NAMALWA (cell line): Measurements from ENCODE around the gene PLA2G3.

ENCODE experiments used
- DNase-seq: peaks from one replicate; pipeline ENCODE4 v3.0.0-alpha.2; 2015; ENCODE audit warnings: low spot score

The PLA2G3 gene

DNA sequence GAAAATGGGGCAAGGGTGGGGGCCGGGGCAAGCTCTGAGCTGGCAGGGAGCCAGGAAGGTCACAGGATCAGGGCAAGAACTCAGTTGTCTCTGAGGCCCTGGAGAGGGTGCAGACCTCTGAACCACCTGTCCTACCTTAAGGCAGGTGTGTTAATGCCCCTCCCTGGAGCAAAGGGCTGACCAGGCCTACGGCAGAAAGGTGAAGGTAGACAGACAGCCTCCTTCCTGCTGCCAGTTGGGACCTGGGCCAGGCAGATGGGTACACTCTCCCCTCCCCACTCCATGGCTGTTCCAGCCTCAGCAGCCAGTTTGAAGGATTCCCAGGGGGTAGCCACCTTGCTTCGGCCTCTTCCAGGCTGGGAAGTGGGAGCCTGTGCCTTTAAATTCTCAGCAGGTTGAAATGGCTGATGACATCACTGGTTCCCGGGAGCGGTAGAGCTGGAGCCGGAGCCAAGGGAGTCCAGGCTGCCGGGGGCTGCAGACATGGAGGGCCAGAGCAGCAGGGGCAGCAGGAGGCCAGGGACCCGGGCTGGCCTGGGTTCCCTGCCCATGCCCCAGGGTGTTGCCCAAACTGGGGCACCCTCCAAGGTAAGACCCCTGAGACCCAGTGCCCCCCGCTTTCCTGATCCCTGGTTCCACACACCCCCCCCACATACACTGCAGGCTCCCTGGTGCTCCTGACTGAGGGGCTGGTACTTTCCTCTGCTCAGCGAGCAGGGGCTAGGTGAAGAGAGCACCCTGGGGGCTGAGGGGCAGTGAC is 17.6 kb downstream of the PLA2G3 start, which contains the start of gene INPP5J:
Gene INPP5J, plus strand, starts transcription at position 435 of the 760 bp plus-strand sequence. Its CDS starts 49 bp downstream, at position 484.
- DNase-seq: no peak

DNA sequence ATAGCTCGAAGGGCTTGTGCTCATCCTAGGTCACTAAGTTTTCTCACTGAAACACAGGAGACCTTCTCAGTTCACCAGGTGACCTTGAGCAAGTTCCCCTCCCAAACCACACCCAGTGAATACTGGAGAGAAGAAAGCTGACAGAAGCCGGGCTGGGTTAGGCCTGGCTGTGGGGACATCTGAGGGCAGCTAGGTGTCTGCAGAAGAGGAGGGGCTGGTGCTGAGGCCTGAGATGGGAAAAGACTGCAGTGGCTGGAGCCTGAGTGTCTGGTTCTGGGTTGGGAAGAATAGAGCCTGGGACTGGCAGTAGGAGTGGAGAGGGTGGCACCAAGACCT is 18.1 kb downstream of the PLA2G3 start:
- DNase-seq: no peak

DNA sequence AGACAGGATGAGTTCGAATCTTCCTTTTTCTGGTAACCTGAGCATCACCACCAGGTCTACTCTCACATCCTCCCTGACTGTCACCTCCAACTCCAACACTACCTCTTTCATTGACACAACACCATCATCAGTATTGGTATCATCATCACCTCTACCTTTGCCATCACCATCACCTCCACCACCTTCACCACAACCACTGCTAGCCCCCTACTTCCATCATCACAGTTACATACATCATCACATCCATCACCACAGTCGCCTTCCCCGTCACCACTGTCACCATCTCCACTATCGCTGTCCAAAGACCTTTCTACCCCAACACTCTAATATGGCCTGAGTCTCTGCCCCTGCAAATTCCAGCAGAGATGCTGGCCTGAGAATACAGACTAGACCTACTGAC is 18.9 kb downstream of the PLA2G3 start:
- DNase-seq: no peak

DNA sequence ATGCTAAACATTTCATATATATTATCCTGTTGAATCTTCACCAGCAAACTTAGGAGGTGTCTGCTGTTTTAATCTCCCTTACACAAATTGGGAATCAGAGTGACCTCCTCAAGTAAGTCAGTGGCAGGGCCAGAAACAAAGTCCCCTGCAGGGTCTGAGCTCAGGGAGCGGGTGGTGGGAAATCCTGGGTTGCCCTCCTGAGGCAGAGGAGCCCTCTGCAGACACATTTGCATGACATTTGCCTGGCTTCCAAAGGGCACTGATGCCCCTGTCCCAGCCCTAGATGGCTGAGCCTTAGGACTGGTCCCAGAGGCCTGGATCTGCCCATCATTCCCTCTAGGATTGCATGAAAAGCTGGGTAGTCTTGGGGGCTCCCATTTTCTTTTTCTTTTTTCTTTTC is 19.7 kb downstream of the PLA2G3 start:
- no peak for DNase-seq

DNA sequence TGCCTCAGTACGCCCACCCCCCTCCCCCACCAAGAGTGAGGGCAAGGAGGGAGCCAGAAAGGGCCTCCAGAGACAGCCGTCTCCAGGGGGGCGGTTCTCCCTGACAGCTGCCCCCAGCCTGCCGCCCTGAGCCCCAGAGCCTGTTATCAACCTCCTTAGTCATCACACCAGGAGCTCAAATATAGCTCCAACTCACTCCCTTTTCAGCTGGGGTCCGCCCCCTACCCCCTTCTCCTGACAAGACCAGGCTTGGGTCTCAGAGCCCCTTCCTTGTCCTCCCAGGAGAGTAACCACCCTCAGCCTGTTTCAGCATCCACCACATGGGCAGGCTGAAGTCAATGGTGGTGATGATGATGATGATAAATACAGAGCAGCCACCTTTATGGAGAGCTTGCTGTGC is 20.1 kb downstream of the PLA2G3 start:
- no peak for DNase-seq

DNA sequence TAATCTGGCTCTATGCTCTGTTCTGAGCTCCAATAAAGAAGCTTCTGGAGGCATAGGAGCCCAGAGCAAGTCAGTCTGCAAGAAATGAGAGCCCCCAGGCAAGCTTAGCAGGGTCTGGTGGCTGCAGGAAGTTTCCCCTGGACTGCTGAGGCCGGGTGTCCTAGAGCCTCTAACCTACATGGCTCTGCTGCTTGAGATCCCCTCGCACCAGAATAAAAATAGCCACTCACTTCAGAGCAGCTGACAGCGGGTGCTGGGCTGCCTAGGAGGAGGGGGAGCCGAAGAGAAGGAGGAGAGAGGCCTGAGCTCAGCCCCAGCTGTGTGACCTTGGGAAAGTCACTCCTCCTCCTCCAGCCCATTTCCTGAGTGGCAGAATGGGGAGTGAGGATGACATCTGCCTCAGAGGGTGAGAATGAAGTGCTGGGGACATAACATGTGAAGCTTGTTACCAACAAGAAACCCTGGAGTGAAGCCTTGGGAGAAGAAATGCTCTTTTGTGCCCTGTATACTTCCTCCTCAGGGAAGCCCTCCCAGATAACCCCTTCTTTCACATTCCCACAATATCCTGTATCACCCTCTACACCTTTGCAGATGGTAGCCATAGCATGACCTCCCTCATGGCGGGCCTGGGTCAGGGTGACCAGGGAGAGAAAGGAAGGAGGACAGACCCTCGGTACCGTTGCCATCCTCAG is 21.1 kb downstream of the PLA2G3 start:
- no peak for DNase-seq

DNA sequence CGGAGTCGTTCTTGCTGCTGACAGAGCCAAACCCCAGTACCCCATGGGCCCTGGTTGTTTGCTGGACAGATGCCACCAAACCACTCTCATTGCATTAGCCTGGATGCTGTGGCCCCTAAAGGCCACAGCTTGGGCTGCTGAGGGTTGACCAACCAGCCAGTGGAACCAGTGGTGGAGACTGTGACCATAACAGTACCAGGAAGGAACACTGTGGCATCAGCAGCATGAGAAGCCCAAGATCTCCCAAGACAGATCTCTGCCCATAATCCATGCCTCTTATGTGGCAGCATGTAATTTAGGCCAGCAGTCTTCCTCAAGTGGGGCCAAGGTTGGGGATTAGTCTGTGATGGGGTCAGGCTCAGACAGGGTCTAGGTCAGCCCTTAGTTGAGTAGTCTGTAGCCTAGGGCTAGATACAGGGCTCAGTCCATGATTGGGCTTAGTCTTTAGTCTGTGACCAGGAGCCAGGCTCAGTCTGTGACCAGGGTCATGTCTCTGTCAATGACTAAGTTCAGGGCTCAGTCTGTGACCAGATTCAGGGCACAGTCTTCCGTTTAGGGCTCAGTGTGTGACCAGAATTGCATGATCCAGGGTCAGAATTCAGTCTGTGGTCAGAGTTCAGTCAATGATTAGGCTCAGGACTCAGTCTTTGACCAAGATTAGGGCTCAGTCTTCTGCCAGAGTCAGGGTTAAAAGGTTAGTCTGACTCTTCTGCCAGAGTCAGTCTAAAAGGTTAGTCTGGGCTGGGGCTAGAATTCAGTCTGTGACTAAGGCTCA is 22.1 kb downstream of the PLA2G3 start:
- DNase-seq: no peak

DNA sequence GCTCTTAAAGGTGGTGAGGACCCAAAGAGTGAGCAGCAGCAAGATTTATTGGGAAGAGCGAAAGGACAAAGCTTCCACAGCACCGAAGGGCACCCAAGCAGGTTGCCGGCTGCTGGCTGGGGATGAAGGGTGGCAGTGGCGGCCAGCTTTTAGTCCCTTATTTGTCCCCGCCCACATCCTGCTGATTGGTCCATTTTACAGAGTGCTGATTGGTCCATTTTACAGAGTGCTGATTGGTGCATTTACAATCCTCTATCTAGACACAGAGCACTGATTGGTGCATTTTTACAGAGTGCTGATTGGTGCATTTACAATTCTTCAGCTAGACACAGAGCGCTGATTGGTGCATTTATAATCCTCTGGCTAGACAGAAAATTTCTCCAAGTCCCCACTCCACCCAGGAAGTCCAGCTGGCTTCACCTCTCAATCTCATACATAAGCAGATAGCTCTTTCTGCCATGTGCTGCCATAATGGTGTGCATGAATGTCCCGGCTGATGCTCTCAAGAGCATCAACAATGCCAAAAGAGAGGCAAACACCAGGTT is 27.7 kb downstream of the PLA2G3 start:
- peak; percentile 22 for DNase-seq

DNA sequence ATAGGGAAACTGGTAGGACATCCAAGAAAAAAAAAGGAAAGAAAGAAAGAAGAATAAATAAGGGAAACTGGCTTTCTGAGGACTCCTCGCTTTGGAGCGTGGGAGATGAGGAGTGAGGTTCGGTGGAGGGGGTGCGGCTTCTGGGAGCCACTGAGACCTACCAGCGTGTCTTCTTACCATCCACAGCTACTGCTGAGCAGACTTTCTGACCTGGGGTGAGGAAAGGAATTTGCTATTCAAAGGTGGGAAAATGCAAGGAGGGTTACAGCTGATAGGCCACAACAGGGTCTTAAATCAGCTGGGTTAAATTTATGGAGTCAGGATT is 32.5 kb downstream of the PLA2G3 start:
- DNase-seq: no peak

DNA sequence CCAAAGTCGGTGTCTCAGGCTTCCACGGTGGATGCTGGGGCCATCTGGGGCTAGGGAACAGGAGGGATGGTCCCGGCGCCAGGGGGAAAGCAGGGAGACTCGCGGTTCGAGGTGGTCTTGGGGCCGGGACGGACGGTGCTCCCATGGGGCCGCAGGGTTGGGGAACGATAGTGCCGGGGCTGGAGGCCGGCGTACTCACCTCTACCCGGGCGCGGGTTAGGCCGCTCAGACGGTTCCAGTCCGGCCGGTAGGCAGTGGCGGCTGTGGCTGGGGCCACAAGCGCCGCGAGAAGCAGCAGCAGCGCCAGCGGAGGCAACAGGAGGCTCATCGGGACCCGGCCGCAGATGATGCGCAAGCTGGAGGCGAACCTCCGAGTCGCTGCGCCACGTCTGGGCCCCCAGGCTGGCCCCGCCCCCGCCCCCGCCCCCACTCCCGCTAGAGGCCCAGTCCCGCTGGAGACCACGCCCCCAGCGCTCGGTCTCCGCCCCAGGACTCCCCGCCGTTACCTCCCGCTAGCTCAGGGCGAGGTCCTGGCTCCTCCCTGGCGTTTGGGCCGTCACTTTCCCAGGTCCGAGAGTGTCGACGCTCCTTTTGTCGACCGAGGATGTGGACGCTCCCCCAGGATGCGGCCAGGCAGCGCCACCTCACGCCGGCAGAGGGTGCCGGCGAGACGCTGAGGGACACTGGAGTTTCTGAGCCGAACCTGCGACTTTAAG is 33.0 kb downstream of the PLA2G3 start, which contains the start of gene SELENOM:
Gene SELENOM, minus strand, starts transcription at position 391 of the 716 bp plus-strand sequence. Its CDS starts 63 bp downstream, at position 328.
- DNase-seq: peak; percentile 87

DNA sequence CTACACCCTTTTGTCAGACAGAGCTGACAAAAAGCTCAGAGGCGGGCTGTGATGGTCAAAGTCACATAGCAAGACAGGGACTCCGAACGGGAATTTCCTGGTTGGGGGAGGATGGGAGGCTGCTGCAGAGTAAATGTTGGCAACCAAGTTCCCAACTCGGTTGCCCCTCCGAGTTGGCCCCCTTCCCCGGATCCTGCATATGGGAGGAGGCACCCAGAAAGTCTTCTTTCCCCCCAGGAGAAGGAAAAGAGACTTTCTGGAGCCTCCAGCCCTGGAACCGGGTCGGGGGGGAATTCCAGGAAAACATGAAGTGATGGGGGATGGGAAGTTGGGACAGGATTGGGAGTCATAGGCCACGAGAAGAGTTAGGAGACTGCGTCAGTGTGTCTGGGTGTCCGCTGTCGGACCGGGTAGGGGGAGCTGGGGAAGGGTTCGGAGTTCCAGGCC is 33.6 kb downstream of the PLA2G3 start:
- DNase-seq: no peak

DNA sequence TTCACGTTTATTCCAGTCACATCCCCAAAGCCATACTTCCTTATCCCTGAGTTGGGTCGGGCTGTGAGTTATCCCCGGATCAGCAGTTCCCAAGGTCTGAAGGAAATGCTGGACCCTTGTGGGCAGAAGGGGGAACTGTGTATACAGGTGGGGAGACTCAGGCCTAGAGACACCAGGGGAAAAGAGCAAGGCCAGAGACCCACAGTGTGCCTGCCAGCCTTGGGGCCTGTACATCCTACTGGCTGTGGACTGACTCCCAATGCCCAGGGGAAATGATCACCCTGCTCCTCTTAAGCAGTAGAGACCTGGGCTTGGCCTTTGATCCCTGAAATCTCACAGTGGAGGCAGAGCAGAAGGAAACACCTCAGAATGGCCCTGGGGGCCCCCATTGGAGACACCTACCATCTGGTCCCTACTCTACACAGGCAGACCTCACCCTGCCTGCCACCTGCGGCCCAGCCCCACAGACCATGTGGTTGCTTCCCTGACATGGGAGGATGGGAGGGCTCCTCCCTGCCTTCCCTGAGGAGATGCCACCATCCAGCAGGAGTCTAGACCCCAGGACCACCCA is 34.2 kb downstream of the PLA2G3 start:
- no peak for DNase-seq

DNA sequence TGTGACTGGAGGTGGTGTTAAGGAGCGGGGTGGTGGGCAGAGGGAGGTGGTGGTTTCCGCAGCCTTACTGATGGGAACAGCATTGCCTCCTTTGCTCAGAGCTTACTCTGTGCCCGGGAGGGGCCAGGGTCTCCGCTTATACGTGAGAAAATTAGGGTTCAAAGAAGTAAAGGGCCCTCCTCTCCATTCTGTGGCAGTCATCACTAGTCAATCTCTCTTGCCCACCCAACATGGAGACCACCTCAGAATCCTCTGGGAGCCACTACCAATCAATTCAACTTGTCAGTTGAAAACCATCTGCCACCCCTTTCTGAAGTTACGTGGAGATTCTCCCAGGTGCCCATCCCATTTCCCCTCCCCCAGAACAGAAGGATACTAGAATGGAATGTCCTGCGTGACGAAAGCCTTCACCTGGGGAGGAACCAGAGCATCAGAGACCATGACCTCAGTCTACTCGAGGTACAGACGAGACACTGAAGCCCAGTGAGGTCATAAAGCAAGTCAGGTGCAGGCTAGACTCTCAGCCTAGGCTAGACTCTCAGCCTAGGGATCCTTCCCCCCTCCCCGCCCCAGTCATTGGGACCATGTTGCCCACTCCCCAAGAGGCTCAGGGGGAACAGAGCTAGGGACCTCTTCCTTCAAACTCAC is 34.9 kb downstream of the PLA2G3 start:
- no peak for DNase-seq

DNA sequence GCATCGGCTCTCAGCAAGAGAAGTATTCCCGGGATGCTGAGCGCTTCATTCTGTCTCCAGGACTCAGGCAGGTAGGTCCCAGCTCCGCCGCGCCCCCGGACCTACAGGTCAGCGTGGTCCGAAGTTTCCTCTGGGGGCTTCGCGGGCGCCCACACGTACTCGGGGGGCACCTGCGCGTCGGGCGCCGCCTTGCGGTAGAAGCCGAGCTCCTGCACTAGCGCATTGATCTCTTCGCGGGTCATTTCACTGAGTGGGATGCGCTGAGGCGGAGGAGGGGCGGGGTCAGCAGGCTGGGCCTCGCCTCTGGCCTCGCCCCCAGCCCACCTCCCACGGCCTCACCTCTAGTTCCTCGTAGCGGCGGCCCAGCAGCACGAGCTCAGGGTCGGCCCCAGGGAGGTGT is 35.4 kb downstream of the PLA2G3 start:
- no peak for DNase-seq

DNA sequence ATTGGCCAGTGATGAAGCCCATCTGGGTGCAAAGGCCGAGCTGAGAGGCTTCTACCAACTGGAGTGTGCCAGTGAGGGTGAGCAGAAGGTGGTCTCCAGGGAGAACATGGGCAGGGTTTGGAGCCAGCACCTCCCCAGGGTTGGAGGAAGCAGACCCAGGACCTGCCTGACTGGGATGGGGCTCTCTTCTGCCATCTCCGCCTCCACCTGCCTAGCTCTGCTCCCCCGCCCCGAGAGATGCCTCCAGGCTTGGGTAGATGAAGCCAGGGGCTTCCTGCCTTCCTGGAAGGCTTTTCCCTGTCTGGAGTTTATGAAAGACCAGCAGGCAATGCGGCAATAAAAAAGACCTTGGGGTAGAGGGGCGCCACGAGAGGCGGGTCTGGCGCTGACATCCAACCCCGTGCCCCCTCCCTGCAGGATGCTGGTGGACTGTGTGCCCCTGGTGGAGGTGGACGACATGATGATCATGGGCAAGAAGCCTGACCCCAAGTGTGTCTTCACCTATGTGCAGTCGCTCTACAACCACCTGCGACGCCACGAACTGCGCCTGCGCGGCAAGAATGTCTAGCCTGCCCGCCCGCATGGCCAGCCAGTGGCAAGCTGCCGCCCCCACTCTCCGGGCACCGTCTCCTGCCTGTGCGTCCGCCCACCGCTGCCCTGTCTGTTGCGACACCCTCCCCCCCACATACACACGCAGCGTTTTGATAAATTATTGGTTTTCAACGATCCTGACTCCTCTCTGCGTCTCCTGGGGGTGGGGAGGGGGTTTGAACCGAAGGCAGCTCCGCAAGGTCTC is 36.2 kb downstream of the PLA2G3 start:
- DNase-seq: no peak

DNA sequence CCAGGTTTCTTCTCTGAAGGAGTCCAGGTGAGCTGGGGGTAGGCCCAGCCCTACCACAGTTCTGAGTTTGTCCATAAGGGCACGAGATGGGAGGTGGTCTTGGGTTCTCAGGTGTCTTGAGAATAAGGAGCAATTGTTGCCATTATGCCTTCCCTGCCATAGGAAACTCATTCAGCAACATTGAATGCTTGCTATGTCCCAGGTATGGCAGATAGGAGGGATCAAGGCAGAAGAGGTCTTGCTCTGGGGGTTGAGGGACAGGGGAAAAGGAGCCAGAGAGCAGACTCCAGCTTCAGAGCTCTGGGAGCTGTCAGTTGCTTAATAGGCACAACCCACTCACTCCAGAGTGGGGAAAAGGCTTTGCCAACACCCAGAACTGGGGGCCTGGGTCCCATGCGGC is 37.2 kb downstream of the PLA2G3 start:
- no peak for DNase-seq

DNA sequence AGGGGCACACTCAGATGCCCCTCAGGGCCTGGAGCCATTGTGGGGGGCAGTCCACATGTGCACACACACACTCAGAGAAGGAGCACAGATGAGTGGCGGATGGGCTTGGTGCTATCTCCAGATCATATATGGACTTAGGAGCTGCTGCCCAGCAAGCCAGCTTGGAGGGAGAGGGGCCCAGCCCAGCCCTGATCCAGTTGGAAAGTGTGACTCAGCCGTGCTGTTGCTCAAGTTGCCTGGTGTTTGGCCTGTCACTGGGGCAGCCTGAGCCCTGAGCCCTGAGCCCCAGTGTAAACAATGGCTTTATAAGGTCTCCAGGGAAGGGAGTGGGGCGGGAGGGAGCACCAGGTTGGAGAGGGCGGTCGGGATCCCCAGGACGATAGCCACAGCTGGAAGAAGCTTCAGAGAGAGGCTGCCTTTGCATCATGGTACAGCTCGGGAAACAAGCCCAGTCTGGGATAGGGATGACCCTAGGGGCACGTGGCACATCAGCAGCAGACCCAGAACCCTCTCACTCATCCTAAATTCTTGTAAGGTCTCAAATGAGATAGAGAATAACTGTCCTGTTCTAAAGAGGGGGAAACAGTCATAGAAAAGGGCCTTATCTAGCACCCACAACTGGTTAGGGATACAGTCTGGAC is 37.7 kb downstream of the PLA2G3 start:
- no peak for DNase-seq

DNA sequence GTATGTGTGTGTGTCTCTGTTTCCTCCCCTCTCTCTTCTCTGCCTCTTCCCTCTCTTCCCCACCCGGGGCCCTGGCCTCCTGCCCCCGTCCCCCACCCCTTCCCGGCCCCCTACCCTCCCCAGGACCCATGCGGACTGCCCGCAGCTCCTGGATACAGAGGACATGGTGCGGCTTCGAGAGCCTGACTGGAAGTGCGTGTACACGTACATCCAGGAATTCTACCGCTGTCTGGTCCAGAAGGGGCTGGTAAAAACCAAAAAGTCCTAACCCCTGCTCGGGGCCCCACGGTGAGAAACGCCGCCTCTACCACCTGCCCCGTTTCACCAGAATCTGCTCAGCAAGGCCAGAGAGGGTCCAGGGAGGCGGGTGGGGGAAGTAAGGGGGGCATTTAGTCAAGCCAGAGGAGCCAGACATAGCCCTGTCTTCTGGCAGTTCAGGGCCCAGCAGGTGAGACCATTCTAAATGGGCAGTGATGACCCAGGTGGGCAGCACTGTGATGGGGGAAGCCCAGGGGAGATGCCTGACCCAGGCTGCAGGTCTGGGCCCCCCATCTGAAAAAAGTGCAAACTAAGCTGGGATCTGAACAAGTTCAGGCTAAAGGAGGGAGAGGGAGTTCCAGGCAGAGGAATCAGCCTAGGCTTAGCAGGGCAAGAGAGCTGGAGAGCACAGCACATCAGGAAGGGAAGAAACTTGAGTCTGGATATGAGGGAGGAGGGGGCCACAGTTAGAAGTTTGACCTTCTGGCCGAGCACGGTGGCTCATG is 39.4 kb downstream of the PLA2G3 start:
- DNase-seq: no peak
